Measurements from ENCODE around the gene MED22. TPM values are rescaled to one million over a fixed set of nuclear protein-coding genes. Genes with fewer than 3 reads are reported as not detected.

The MED22 gene
- total and polyA plus RNA-seq, 2 of the 8 experiments (the other 6 are each of a cell fraction or from before 2014, with no cell fraction given) = 56.4 to 68.4 TPM

DNA sequence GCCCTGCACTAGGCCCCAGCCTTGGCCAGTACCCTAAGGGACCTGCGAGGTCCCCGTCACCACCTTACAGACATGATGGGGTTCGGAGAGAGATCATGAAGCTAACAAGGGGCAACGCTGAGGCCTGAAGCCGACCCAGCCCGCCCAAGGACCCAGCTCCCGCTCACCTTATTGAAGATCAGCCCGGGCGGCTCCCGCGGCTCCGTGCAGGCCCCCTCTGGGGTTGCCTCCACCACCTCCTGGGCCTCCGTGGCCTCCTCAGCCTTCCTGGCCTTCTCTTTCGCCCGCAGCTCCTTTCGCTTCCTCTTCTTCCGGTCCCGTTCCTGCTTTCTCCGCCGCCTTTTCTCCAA lies 15.6 kb downstream of the MED22 start:
- Histone ChIP-seq H3K4ac (replicated peaks; ENCODE audit: insufficient read length, low read depth, low read length) (no peak overlapping the region), H3K14ac (ENCODE audit: insufficient read length) (no peak overlapping the region), H3K4me1 (replicated peaks in 1 of 4; ENCODE audit: control insufficient read depth in 3 of 4, insufficient read depth in 4 of 4, low read length in 3 of 4) (peaks cover 0 to 9% (median 2%) of the 10 kb centered on the region in 4 experiments; a peak in 1 of 7 replicates), H3K79me2 (ENCODE audit: control insufficient read depth in 1 of 2, insufficient read depth in 2 of 2, low read length in 2 of 2) (peaks cover 0 to 15% of the 10 kb centered on the region in 2 experiments; a peak in 2 of 4 replicates), H3K4me3 (ENCODE audit: extremely low read depth in 1 of 4, insufficient read depth in 2 of 4, low read depth in 3 of 4, low read length in 4 of 4) (no peak overlapping the region), H3K23me2 (ENCODE audit: low read depth, low read length) (peaks cover 7% of the 10 kb centered on the region; the same call in 1 of the 2 replicates), H4K91ac (replicated peaks; ENCODE audit: insufficient read length, low read length) (no peak overlapping the region), H2BK5ac (ENCODE audit: low read depth, low read length) (no peak overlapping the region), H3K27ac (ENCODE audit: low read depth, low read length) (no peak overlapping the region), H2BK15ac (ENCODE audit: low read length) (no peak overlapping the region), H3K18ac (ENCODE audit: extremely low read depth, low read length) (no peak overlapping the region), H4K5ac (ENCODE audit: insufficient read length, low read depth, low read length) (no peak overlapping the region), H3K4me2 (ENCODE audit: insufficient read depth in 1 of 2, low read depth in 2 of 2, low read length in 2 of 2) (no peak overlapping the region), H3K9me3 (ENCODE audit: insufficient read depth in 2 of 2, low read depth in 1 of 2, low read length in 1 of 2) (no peaks in the 10 kb centered on the region), H3K79me1 (ENCODE audit: low read depth, low read length) (peaks cover 10% of the 10 kb centered on the region), H3K27me3 (replicated peaks in 1 of 4; ENCODE audit: control insufficient read depth in 3 of 4, extremely low read depth in 1 of 4, insufficient read depth in 3 of 4, low read length in 3 of 4) (no peaks in the 10 kb centered on the region), H3K36me3 (ENCODE audit: control insufficient read depth in 2 of 4, insufficient read depth in 4 of 4, low read length in 3 of 4) (peaks cover 20 to 43% (median 35%) of the 10 kb centered on the region in 4 experiments), H2BK12ac (ENCODE audit: low read depth, low read length) (no peak overlapping the region), H3K9ac (replicated peaks in 1 of 4; ENCODE audit: extremely low read depth in 1 of 4, low read depth in 3 of 4, low read length in 3 of 4) (no peak overlapping the region), H2AFZ (ENCODE audit: low read length) (no peak overlapping the region), H2BK20ac (ENCODE audit: low read length) (no peak overlapping the region), H2AK5ac (ENCODE audit: low read depth, low read length) (no peak overlapping the region), H3K56ac (replicated peaks; ENCODE audit: insufficient read length, low read depth, low read length) (no peak overlapping the region), H2BK120ac (replicated peaks; ENCODE audit: low read depth, low read length) (no peak overlapping the region), H4K8ac (ENCODE audit: extremely low read depth, insufficient read depth, low read length) (no peak overlapping the region), H4K20me1 (replicated peaks in 1 of 2; ENCODE audit: control insufficient read depth in 1 of 2, insufficient read depth in 2 of 2, low read length in 2 of 2) (peaks cover 4 to 16% of the 10 kb centered on the region in 2 experiments), H3K23ac (ENCODE audit: insufficient read length) (no peak overlapping the region)
- ChIA-PET POLR2A (ENCODE audit: partially characterized antibody) (interaction anchor here (1.2 to 7.3 kb wide), 6 partner anchors 8 to 150 kb away, joined by 3 to 120 read pairs (median 7); partner anchors contain the start of genes MED22 and RPL7A), CTCF (ENCODE audit: partially characterized antibody) (interaction anchor here (0.6 to 7.0 kb wide), 10 partner anchors 10 to 155 kb away, joined by 3 to 123 read pairs (median 4); no protein-coding TSS in a partner anchor)
- DNase-seq (ENCODE audit: low read depth in 1 of 2, low spot score in 2 of 2) (no peak), FAIRE-seq (no peak)
- WGBS, 2 experiments (ENCODE audit: extremely low coverage in 1 of 2, insufficient coverage in 1 of 2, insufficient read length in 1 of 2, insufficient replicate concordance in 2 of 2, low coverage in 1 of 2, low lambda C conversion rate in 2 of 2, missing lambda C conversion rate in 1 of 2) = 89% methylated on average over 18 of the region's 20 CpGs; no CpG with 5 or more reads in 1 of the 2 experiments
- TF ChIP-seq GTF2F1 (IDR thresholded peaks at IDR 0.05; ENCODE audit: borderline replicate concordance, low read depth, low read length) (no peak), SP2 (IDR thresholded peaks at IDR 0.05; ENCODE audit: low read length) (no peak), BACH1 (IDR thresholded peaks at IDR 0.05; ENCODE audit: low read length) (no peak), CBX8 (IDR thresholded peaks at IDR 0.05; ENCODE audit: borderline replicate concordance, low read depth, low read length) (no peak), CREB1 (IDR thresholded peaks at IDR 0.05) (no peak), JUN (IDR thresholded peaks at IDR 0.05; ENCODE audit: low read depth, low read length) (no peak), SP4 (IDR thresholded peaks at IDR 0.05; ENCODE audit: low read length) (no peak), TEAD4 (IDR thresholded peaks at IDR 0.05; ENCODE audit: low read depth, low read length) (no peak), TAF1 (IDR thresholded peaks at IDR 0.05; ENCODE audit: low read depth, low read length) (no peak), CEBPB (IDR thresholded peaks at IDR 0.05; ENCODE audit: low read depth, low read length) (no peak), GABPA (IDR thresholded peaks at IDR 0.05; ENCODE audit: borderline replicate concordance, insufficient read depth, low read length) (no peak), CTBP2 (IDR thresholded peaks at IDR 0.05; ENCODE audit: borderline replicate concordance, insufficient read depth, insufficient read length, low read length) (no peak), POLR2AphosphoS5 (IDR thresholded peaks at IDR 0.05; ENCODE audit: low read depth, low read length) (no peak), SIN3A (conservative IDR thresholded peaks at IDR 0.05 in 1 of 2, IDR thresholded peaks at IDR 0.05 in 1 of 2; ENCODE audit: low read depth in 1 of 2, low read length in 2 of 2) (no peak), TBP (IDR thresholded peaks at IDR 0.05; ENCODE audit: low read depth, low read length) (no peak), ZNF274 (IDR thresholded peaks at IDR 0.05; ENCODE audit: borderline replicate concordance, extremely low read depth, low read length) (no peak)

All from H1 (cell line).